ENCODE results near the gene E4F1.

E4F1 gene

DNA sequence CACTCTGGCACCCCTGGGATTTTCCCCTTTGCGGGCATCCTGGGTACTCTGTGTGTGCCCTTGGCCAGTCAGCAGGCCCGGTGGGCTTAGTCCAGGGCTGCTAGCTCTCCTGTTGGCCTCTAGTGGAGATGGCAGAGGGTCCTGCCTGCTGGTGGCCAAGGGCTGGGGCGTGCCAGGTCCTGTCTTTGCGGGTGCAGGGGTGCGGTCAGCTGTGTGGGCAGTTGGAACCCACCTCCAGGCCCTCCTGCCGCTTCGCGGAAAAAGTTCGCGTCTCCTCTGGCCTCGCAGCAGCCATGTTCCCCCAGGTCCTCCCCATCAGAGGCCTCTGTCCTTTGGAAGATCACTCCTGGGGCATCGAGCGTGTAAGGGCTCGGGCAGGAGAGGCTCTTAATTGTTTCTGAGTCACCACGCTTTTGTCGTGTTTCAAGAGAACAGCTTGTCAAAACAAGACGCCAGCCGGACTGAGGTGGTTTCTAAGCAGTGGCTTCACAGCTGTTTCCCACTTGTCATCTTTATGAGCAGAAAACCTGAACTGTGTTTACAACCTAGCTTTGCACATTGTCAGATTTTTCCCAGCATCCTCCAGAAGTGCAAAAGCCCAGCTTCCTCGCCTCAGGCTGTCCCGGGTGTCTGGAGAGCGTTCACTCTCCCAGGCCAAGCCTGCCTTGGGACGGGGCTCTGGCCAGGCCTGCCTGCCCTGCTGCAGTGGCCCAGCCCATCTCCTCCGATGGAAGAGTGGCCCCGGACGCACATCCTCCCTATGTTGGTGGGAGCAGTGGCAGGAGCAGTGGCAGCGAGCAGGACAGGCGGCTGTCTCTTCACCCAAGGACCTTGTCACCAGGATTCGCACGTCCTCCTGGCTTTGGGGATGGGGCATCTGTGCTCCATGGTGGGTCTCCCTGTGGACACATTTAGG is 7.9 kb downstream of the E4F1 start:
- Histone ChIP-seq H3K4me1 (ENCODE audit: control insufficient read depth, insufficient read depth, low read length) (no peaks in the 10 kb centered on the region), H3K9me3 (ENCODE audit: control insufficient read depth, insufficient read depth, low read length) (no peaks in the 10 kb centered on the region), H3K36me3 (ENCODE audit: control insufficient read depth, insufficient read depth, low read length) (peaks cover 36% of the 10 kb centered on the region), H3K27me3 (ENCODE audit: control insufficient read depth, insufficient read depth, low read length) (no peaks in the 10 kb centered on the region; the same call in 1 of the 2 replicates), H3K4me3 (ENCODE audit: low read length) (no peak overlapping the region), H3K27ac (ENCODE audit: low read length) (no peak overlapping the region)
- no CpG with 5 or more reads among the region's 29 CpGs for WGBS (ENCODE audit: insufficient coverage, insufficient read length)
- DNase-seq (ENCODE audit: low read depth, low spot score) = no peak

DNA sequence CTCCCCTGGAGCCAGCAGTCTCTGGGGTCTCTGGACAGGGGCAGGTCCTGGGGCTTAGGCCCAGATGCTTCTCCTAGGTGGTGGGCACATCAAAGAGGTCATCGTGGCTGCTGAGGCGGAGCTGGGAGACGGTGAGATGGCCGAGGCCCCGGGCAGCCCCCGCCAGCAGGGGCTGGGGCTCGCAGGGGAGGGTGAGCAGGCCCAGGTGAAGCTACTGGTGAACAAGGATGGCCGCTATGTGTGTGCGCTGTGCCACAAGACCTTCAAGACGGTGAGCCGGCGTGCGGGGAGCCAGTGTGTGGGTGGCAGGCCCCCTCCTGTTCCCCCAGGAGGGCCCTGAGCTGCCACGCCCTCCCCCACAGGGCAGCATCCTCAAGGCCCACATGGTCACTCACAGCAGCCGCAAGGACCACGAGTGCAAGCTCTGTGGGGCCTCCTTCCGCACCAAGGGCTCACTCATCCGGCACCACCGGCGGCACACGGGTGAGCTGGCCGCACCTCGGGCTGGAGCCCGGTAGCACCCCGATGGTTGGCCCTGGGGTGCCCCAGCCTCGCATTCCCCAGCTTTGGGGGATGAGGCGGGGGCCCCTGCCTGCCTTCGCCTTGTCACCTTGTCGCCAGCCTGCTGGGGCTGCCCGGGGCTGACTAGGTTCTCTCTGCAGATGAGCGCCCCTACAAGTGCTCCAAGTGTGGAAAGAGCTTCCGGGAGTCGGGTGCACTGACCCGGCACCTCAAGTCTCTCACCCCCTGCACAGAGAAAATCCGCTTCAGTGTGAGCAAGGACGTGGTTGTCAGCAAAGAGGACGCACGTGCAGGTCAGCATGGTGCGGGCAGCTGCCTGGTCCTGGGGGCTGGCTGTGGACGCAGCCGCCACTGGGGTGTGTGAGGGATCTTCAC is 9.0 kb downstream of the E4F1 start:
- no peaks in the 10 kb centered on the region; the same call in 1 of the 2 replicates for H3K27me3 ChIP-seq (ENCODE audit: control insufficient read depth, insufficient read depth, low read length)
- no peak for DNase-seq (ENCODE audit: low read depth, low spot score)
- peaks cover 36% of the 10 kb centered on the region for H3K36me3 ChIP-seq (ENCODE audit: control insufficient read depth, insufficient read depth, low read length)
- H3K4me3 ChIP-seq (ENCODE audit: low read length) = no peak overlapping the region
- no peaks in the 10 kb centered on the region for H3K9me3 ChIP-seq (ENCODE audit: control insufficient read depth, insufficient read depth, low read length)
- no CpG with 5 or more reads among the region's 41 CpGs for WGBS (ENCODE audit: insufficient coverage, insufficient read length)
- H3K4me1 ChIP-seq (ENCODE audit: control insufficient read depth, insufficient read depth, low read length) = no peaks in the 10 kb centered on the region; the same call in 1 of the 2 replicates
- H3K27ac ChIP-seq (ENCODE audit: low read length) = no peak overlapping the region

DNA sequence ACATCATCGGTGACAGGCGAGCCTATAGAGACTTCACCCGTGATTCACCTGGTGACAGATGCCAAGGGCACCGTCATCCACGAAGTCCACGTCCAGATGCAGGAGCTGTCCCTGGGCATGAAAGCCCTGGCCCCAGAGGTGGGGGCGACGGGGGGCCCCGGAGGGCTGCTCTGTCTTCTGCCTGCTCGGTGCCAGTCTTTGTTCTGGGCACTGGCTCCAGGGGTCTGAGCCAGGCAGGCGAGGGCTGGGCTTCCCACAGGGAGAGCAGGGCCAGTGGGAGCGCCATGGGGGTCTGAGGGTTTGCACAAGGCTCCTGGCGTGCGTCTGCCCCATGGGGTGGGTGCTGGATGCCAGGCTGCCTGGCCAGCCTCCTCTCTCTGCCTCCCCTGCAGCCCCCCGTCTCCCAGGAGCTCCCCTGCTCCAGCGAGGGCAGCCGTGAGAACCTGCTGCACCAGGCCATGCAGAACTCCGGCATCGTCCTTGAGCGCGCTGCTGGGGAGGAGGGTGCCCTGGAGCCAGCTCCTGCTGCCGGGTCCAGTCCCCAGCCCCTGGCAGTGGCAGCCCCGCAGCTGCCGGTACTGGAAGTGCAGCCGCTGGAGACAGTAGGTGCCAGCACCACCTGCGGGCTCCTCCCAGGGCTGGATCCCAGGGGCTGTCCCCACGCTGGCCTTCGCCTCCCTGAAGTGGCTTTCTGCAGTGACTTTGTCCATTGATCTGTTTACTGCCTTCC is 9.8 kb downstream of the E4F1 start:
- Histone ChIP-seq H3K9me3 (ENCODE audit: control insufficient read depth, insufficient read depth, low read length) (no peaks in the 10 kb centered on the region), H3K36me3 (ENCODE audit: control insufficient read depth, insufficient read depth, low read length) (peaks cover 36% of the 10 kb centered on the region), H3K4me3 (ENCODE audit: low read length) (no peak overlapping the region), H3K4me1 (ENCODE audit: control insufficient read depth, insufficient read depth, low read length) (peaks cover 2% of the 10 kb centered on the region), H3K27ac (ENCODE audit: low read length) (no peak overlapping the region), H3K27me3 (ENCODE audit: control insufficient read depth, insufficient read depth, low read length) (no peaks in the 10 kb centered on the region; the same call in 1 of the 2 replicates)
- DNase-seq (ENCODE audit: low read depth, low spot score) = no peak
- WGBS (ENCODE audit: insufficient coverage, insufficient read length) = no CpG with 5 or more reads among the region's 28 CpGs

DNA sequence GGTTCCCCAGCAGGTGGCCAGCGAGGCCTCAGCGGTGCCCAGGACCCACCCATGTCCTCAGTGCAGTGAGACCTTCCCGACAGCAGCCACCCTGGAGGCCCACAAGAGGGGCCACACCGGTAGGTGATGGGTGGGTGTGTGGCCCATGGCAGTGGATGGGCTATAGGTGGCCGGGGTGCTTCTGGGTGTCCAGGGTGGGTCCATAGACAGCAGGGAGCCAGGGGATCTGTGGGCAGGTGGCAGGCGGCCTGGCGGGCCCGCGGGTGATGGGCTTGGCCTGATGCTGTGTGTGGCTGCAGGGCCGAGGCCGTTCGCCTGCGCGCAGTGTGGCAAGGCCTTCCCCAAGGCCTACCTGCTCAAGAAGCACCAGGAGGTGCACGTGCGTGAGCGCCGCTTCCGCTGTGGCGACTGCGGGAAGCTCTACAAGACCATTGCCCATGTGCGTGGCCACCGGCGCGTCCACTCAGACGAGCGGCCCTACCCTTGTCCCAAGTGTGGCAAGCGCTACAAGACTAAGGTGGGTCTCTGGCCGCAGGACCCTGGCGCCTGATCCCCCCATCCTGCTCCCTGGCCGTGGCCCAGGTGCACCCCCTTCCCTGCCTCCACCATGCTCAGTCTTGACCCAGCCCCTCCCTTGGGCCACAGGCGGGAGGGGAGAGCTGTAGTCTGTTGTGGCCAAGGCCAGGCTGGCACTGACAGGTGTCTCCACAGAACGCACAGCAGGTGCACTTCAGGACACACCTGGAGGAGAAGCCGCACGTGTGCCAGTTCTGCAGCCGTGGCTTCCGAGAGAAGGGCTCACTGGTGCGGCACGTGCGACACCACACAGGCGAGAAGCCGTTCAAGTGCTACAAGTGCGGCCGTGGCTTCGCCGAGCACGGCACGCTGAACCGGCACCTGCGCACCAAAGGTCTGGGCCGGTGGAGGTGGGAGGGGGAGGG is 10.8 kb downstream of the E4F1 start:
- Histone ChIP-seq H3K36me3 (ENCODE audit: control insufficient read depth, insufficient read depth, low read length) (peaks cover 36% of the 10 kb centered on the region), H3K4me3 (ENCODE audit: low read length) (no peak overlapping the region)
- no peak for DNase-seq (ENCODE audit: low read depth, low spot score)

DNA sequence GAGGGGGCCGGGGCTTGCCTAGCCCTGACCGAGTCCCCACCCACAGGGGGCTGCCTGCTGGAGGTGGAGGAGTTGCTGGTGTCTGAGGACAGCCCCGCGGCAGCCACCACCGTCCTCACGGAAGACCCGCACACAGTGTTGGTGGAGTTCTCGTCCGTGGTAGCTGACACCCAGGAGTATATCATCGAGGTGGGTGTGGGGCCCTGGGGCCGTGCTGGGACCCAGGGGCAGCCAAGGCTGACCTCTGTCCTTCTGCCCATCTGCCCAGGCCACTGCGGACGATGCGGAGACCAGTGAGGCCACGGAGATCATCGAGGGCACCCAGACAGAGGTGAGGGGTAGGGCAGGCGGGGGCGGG is 11.4 kb downstream of the E4F1 start:
- no peak overlapping the region for H3K4me3 ChIP-seq (ENCODE audit: low read length)
- peaks cover 31% of the 10 kb centered on the region for H3K36me3 ChIP-seq (ENCODE audit: control insufficient read depth, insufficient read depth, low read length)
- peaks cover 4% of the 10 kb centered on the region for H3K4me1 ChIP-seq (ENCODE audit: control insufficient read depth, insufficient read depth, low read length)
- no peak for DNase-seq (ENCODE audit: low read depth, low spot score)
- WGBS (ENCODE audit: insufficient coverage, insufficient read length) = no CpG with 5 or more reads among the region's 18 CpGs
- H3K27me3 ChIP-seq (ENCODE audit: control insufficient read depth, insufficient read depth, low read length) = no peaks in the 10 kb centered on the region; the same call in 1 of the 2 replicates
- no peaks in the 10 kb centered on the region for H3K9me3 ChIP-seq (ENCODE audit: control insufficient read depth, insufficient read depth, low read length)
- no peak overlapping the region for H3K27ac ChIP-seq (ENCODE audit: low read length)

More for the DNA sequence above, 10.8 kb downstream of the E4F1 start:
- Histone ChIP-seq H3K9me3 (ENCODE audit: control insufficient read depth, insufficient read depth, low read length) (no peaks in the 10 kb centered on the region), H3K27ac (ENCODE audit: low read length) (no peak overlapping the region), H3K27me3 (ENCODE audit: control insufficient read depth, insufficient read depth, low read length) (no peaks in the 10 kb centered on the region; the same call in 1 of the 2 replicates), H3K4me1 (ENCODE audit: control insufficient read depth, insufficient read depth, low read length) (peaks cover 4% of the 10 kb centered on the region)
- WGBS (ENCODE audit: insufficient coverage, insufficient read length) = no CpG with 5 or more reads among the region's 51 CpGs

DNA sequence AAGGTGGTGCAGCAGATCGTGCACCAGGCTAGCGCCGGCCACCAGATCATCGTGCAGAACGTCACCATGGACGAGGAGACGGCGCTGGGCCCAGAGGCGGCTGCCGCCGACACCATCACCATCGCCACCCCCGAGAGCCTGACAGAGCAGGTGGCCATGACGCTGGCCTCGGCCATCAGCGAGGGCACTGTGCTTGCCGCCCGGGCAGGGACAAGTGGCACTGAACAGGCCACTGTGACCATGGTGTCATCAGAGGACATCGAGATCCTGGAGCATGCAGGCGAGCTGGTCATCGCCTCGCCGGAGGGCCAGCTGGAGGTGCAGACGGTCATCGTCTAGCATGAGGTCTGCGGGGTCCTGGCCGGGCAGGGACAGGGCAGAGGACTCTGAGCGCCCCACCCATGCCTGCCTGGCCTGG is 11.9 kb downstream of the E4F1 start:
- Histone ChIP-seq H3K27me3 (ENCODE audit: control insufficient read depth, insufficient read depth, low read length) (no peaks in the 10 kb centered on the region; the same call in 1 of the 2 replicates), H3K4me3 (ENCODE audit: low read length) (no peak overlapping the region), H3K4me1 (ENCODE audit: control insufficient read depth, insufficient read depth, low read length) (peaks cover 4% of the 10 kb centered on the region), H3K9me3 (ENCODE audit: control insufficient read depth, insufficient read depth, low read length) (no peaks in the 10 kb centered on the region), H3K36me3 (ENCODE audit: control insufficient read depth, insufficient read depth, low read length) (peaks cover 30% of the 10 kb centered on the region), H3K27ac (ENCODE audit: low read length) (no peak overlapping the region)
- no CpG with 5 or more reads among the region's 28 CpGs for WGBS (ENCODE audit: insufficient coverage, insufficient read length)
- no peak for DNase-seq (ENCODE audit: low read depth, low spot score)

DNA sequence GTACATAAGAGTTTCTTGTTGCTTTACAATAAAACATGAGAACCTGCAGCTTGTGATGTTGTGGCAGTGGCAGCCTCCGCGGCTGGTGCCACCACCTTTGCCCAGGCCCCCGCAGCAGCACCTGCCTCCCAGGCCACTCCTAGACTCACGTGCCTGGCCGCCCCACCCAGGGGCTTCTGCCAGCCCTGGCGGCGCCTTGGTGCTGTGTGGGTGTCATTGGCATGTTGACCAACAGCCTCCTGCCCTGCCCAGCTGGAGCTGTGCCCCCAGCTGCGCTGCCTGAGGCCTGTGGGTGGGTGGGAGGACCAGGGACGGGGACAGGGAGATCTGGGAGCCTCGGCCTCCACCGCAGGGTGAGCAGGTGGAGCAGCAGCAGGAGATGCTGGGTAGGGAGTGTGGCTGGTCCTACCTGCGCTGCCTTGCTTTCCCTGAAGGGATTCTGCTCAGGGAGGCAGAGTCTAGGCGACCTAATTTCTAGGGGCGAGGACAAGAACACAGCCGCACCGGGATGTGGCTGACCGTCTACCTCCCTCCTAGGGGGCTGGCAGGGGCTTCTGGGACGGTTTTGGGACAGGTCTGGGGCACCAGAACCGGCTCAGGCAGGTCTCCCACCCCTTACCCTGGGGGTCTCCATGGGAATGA is 12.4 kb downstream of the E4F1 start:
- no CpG with 5 or more reads among the region's 19 CpGs for WGBS (ENCODE audit: insufficient coverage, insufficient read length)

DNA sequence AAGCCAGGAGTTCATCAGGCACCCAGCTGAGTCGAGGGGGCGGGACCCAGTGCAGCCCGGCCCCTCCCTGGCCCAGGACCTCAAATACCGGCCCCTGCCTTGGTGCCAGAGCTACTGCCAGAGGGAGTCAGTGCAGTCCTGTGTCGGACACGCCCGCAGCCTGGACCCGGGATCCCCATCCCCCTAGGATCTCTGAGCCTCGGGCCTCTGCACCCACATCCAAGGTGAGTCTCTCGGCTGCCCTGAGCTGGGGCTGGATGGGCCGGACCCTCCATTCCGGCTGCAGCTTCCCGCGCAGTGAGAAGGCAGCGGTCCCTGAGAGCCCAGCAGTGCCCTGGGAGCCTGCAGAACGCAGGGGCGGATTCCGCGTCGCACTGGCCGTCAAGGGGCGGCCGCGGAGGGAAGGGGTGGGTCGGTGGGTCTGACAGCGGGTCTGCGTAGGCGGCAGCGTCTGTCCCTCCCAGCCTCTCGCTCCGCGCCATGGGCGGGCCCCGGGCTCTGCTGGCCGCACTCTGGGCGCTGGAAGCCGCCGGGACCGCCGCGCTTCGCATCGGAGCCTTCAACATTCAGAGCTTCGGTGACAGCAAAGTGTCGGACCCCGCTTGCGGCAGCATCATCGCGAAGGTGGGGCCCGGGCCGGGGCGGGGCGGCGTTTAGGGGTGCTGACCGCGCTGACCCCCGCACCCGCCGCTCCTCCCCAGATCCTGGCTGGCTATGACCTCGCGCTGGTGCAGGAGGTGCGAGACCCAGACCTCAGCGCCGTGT is 13.1 kb downstream of the E4F1 start, which contains the start of gene DNASE1L2:
Gene DNASE1L2, plus strand, starts transcription at position 108 of the 765 bp plus-strand sequence. Its CDS starts 373 bp downstream, at position 481.
- peak within 1 kb of the TSS; percentile 14; the same call in 1 of the 2 replicates for H3K4me3 ChIP-seq (ENCODE audit: low read length)
- DNase-seq (ENCODE audit: low read depth, low spot score) = no peak
- H3K27ac ChIP-seq (ENCODE audit: low read length) = no peak within 1 kb of the TSS
- no peaks in the 10 kb centered on the region for H3K9me3 ChIP-seq (ENCODE audit: control insufficient read depth, insufficient read depth, low read length)
- H3K36me3 ChIP-seq (ENCODE audit: control insufficient read depth, insufficient read depth, low read length) = peaks cover 28% of the 10 kb centered on the region
- no CpG with 5 or more reads among the region's 64 CpGs for WGBS (ENCODE audit: insufficient coverage, insufficient read length)
- H3K27me3 ChIP-seq (ENCODE audit: control insufficient read depth, insufficient read depth, low read length) = no peaks in the 10 kb centered on the region; the same call in 1 of the 2 replicates
- peaks cover 4% of the 10 kb centered on the region for H3K4me1 ChIP-seq (ENCODE audit: control insufficient read depth, insufficient read depth, low read length)

More for the DNA sequence above, 12.4 kb downstream of the E4F1 start:
- Histone ChIP-seq H3K9me3 (ENCODE audit: control insufficient read depth, insufficient read depth, low read length) (no peaks in the 10 kb centered on the region), H3K4me1 (ENCODE audit: control insufficient read depth, insufficient read depth, low read length) (peaks cover 4% of the 10 kb centered on the region), H3K36me3 (ENCODE audit: control insufficient read depth, insufficient read depth, low read length) (peaks cover 30% of the 10 kb centered on the region), H3K27me3 (ENCODE audit: control insufficient read depth, insufficient read depth, low read length) (no peaks in the 10 kb centered on the region; the same call in 1 of the 2 replicates), H3K27ac (ENCODE audit: low read length) (no peak overlapping the region), H3K4me3 (ENCODE audit: low read length) (no peak overlapping the region)
- DNase-seq (ENCODE audit: low read depth, low spot score) = no peak
